Hematopoietic multipotent progenitor cell treated with erythropoietin and hydrocortisone succinate and interleukin-3 and kit ligand, for 17 days (in vitro differentiated cells): ENCODE measurements around the gene NUP155.
"Not testable (repeated sequence)": the region's sequence is repeated elsewhere in the genome, so short reads cannot be mapped to it uniquely, and the experiment has no call there.

Experiments used
- DNase-seq: peaks from one replicate; pipeline ENCODE4 v3.0.0-alpha.2; 2015; ENCODE audit warnings: low spot score

The NUP155 gene

GRCh38 chr5:37283214-37283820 lies 87.6 kb downstream of the NUP155 start:
- no peak for DNase-seq

GRCh38 chr5:37275511-37275910 lies 95.4 kb downstream of the NUP155 start:
- DNase-seq: no peak

- no peak for DNase-seq
These were observed 98.4 kb downstream of the NUP155 start for GRCh38 chr5:37272511-37272910.

- not testable (repeated sequence) for DNase-seq
These were observed 102.8 kb downstream of the NUP155 start for GRCh38 chr5:37268100-37268499.

GRCh38 chr5:37255774-37256358 lies 115.0 kb downstream of the NUP155 start:
- no peak for DNase-seq

- no peak for DNase-seq
These were observed 116.3 kb downstream of the NUP155 start for GRCh38 chr5:37254581-37254980.

- DNase-seq: no peak
These were observed 119.2 kb downstream of the NUP155 start for GRCh38 chr5:37251665-37252064.

- no peak for DNase-seq
These were observed 121.1 kb downstream of the NUP155 start for GRCh38 chr5:37249815-37250164.

- DNase-seq: no peak
These were observed 121.7 kb downstream of the NUP155 start, which contains the start of gene CPLANE1 for GRCh38 chr5:37248970-37249814. CPLANE1 (minus strand) TSS chr5:37249376; CDS start chr5:37247698, 1,678 bp downstream.

GRCh38 chr5:37248421-37248969 lies 122.4 kb downstream of the NUP155 start:
- DNase-seq: no peak

- DNase-seq: no peak
These were observed 123.4 kb downstream of the NUP155 start for GRCh38 chr5:37247496-37247895.

GRCh38 chr5:37247036-37247435 lies 123.9 kb downstream of the NUP155 start:
- no peak for DNase-seq
